Renal cortex interstitium (tissue), 11 donors: ENCODE data around the gene LONRF3. TPM values are rescaled to one million over a fixed set of nuclear protein-coding genes. Genes with fewer than 3 reads are reported as not detected.
"Not testable (repeated sequence)": the region's sequence is repeated elsewhere in the genome, so short reads cannot be mapped to it uniquely, and the experiment has no call there.

Source experiments
- DNase-seq, 11 donors: peaks; one replicate each; pipeline ENCODE4 v3.0.0-alpha.2; 2013; ENCODE audit warnings: low read depth in 9 of 11, low spot score in 4 of 11; ENCODE audit errors: extremely low read depth in 1 of 11
- polyA plus RNA-seq, 3 donors: library from polyadenylated mRNA; unstranded; fragments of 120-200 nt; gene quantifications; one replicate each; pipeline ENCODE4 v1.2.1, GENCODE V29; 2013; ENCODE audit not compliant: insufficient read length in 3 of 3

LONRF3 gene
- polyA plus RNA-seq, 3 donors = 0.85 to 1.00 (median 1.00) TPM

DNA sequence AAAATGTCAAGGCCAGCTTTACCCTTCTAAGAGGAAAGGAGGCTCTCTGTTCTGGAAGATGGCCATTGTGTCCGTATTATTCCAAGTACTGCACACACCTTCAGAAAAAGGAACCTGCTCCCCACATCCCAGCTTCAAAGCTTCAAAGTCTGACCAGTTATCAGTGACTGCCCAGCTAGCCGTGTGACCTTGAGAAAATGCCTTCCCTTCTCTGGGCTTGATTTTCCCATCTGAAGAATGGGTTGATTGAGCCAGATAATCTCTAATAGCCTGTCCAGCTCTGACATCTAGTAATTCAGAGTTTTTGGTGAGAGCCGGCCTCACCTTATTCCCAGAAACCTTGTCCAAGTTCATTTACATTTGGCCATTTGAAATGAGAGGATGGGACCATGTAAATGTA, 3.0 kb downstream of the LONRF3 start:
- DNase-seq = no peak

GRCh38 chrX:118978451-118978850, 4.0 kb downstream of the LONRF3 start:
- DNase-seq = no peak

- DNase-seq = no peak
These were observed 6.3 kb downstream of the LONRF3 start for GRCh38 chrX:118980761-118981160.

- no peak for DNase-seq
These were observed 9.1 kb downstream of the LONRF3 start for GRCh38 chrX:118983513-118983912.

DNA sequence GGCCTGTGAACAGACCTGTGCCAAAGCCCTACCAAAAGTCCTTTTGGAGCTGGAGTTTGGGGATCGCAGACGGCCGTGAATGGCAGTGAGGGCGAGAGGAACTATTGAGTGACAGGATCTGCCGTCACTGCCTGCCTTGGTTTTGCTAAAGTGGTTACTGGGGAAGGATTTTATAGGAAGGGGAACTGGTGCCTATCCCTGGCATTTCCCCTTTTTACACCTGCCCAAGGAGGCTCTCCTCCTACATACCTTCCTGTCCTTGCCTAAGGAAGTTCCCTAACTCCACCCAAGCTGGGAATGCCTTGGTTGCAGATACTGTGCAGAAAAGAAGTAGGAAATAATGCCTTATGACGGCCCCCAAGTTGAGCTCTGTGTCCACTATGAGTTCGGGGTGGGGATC, 14.5 kb downstream of the LONRF3 start:
- no peak for DNase-seq

DNA sequence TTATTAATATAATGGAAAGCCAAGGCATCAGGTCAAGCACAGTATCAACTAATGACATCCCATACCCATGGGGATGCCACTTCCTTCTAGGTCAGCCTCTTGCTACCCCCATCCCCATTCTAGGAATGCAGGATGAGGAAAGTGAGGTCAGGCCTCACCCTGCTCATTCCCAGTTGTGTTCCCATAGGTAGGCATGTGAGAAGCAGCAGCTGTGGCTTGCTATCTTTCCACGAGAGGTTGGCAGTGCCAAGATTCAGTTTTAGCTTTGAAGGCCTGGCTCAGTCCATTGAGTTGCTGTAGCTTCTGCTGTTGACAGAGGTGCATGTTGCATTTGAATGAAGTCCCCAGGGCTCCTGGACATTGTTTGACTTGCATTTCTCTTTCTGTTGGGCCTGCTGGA, 15.5 kb downstream of the LONRF3 start:
- DNase-seq = no peak

DNA sequence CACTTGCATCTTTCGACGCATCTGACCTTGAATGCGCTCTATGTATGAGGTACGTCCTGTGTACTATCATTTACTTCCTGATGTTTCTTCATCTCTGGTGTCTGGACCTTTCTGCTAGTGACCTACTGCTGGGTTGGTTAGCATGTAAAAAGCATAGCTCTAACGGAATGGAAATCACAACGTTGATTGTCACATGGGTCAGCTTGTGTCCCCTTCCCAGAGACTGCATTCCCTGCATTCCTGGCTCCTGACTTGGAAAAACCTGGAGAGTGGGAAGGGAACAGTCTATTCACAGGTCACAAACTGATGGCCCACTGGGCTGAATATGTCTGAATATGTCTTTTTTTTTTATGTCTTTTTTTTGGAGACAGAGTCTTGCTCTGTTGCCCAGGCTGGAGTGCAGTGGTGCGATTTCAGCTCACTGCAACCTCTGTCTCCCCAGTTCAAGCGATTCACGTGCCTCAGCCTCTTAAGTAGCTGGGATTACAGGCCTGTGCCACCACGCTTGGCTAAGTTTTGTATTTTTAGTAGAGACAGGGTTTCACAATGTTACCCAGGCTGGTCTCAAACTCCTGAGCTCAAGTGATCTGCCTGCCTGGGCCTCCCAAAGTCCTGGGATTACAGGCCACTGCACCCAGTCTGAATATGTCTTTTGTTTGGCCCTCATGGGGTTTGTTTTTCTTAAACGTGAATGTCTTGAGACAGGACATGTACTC, 16.3 kb downstream of the LONRF3 start:
- no peak for DNase-seq

- not testable (repeated sequence) for DNase-seq
These were observed 18.2 kb downstream of the LONRF3 start for GRCh38 chrX:118992441-118993121.

- no peak for DNase-seq
These were observed 29.0 kb downstream of the LONRF3 start for GRCh38 chrX:119003462-119003861.

GRCh38 chrX:119004920-119005524, 30.6 kb downstream of the LONRF3 start:
- peak in 4 of 11 donors; percentile 4 to 14 (median 10) for DNase-seq

DNA sequence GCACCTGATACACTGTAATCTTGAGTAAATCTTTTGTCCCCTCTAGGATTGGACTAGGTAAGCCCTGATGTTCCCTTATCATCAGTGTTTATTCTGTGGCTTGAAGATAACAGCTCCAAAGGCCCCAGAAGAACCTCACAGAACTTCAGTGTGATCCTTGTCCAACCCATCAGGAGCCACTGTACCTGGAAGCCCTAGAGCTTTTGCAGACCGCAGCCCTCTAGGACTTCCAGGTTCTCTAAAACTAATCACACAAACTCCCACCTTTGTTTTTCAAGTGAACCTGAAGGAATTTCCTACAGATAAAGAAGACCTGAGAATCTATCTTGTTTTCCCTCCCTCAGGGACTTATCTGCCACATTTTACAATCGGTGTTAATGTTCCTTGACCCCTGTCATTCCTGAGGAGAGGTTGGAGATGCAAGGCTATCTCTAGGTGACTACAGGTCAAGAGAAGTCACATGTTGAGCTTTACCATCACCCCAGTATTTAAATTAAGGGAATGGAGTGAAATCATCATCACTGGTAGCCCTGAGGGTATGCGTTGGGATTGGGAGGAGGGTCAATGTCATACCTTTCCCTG, 32.9 kb downstream of the LONRF3 start:
- DNase-seq = no peak

DNA sequence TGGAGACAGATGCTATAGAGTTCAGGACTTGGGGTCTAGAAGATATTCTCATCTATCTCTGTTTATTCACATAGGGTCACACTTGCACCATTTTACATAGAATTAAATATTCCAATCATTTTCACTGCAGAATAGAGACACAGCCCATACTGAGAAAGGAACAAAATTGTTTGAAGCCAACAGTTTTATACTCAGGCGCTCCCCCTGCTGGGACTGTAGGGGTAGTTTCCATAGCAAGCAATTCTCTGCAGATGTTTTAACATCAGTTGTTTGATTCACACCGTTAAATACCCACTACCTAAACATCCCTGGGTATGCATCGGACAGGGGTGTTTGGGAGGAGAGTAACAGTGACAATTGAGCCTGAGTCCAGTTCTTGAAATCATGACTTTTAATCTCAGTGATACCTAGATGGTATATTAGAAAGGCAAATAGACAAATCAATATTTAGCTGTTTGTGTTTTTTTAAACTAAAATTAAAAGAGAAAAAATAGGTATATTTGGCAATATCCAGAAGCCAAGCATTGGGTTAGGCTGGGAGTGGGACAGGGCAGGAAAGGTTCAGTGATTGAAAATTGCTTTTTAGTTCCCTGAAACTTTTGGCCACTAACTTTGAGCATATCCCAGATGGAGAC, 33.8 kb downstream of the LONRF3 start:
- peak in 7 of 11 donors; percentile 5 to 24 (median 16) for DNase-seq

GRCh38 chrX:119009071-119009470, 34.7 kb downstream of the LONRF3 start:
- no peak for DNase-seq

GRCh38 chrX:119010491-119010890, 36.1 kb downstream of the LONRF3 start:
- DNase-seq = no peak

- no peak for DNase-seq
These were observed 38.7 kb downstream of the LONRF3 start for GRCh38 chrX:119013164-119013563.

GRCh38 chrX:119015407-119016237, 41.2 kb downstream of the LONRF3 start:
- peak in 3 of 11 donors; percentile 1 to 4 (median 3) for DNase-seq

DNA sequence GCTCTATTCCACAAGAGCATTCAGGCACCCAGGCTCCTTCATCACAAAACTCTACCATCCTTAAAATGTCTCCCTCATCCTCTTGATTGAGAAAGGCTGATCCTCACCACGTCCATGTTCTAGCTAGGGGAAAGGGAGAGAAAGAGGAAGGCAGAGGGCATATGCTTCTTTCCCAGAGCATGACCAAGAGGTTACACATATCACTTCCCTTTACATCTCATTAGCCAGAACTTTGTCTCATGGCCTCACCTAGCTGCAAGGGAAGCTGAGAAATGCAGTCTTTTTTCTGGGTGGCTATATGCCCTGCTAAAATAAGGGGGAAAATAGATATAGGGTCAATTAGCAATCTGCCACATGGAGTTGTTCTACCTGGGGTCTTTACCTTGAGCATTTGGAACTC, 42.7 kb downstream of the LONRF3 start:
- DNase-seq = no peak

- no peak for DNase-seq
These were observed 51.5 kb downstream of the LONRF3 start for GRCh38 chrX:119025900-119026299.

DNA sequence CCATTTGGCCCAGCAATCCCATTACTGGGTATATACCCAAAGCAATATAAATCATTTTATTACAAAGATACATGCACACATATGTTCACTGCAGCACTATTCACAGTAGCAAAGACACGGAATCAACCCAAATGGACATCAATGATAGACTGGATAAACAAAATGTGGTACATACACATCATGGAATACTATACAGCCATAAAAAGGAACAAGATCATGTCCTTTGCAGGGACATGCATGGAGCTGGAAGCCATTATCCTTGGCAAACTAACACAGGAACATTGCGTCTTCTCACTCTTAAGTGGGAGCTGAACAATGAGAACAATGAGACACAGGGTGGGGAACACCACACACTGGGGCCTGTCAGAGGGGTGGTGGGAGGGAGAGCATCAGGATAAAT, 51.9 kb downstream of the LONRF3 start:
- not testable (repeated sequence) for DNase-seq
